H1 (cell line): ENCODE measurements around the gene DYNC2I2. TPM values are rescaled to one million over a fixed set of nuclear protein-coding genes. Genes with fewer than 3 reads are reported as not detected.

Experiments
- CTCF ChIA-PET: fragments of 300-600 bp; sonication (Branson Sonifier 250); formaldehyde crosslinking; loops from one replicate; lab custom pipeline; 2021; ENCODE audit not compliant: partially characterized antibody; lab: Charles Lee
- POLR2A ChIA-PET: fragments of 300-600 bp; sonication (Branson Sonifier 250); formaldehyde crosslinking; loops from one replicate; lab custom pipeline; 2021; ENCODE audit warnings: inconsistent platforms; ENCODE audit not compliant: partially characterized antibody; lab: Charles Lee
- DNase-seq, 2 experiments: peaks; one replicate each; pipeline versions ENCODE4 v3.0.0 to v3.0.0-alpha.2; 2010 to 2022; ENCODE audit warnings: low spot score in 2 of 2, low read depth in 1 of 2, mixed read lengths in 1 of 2
- FAIRE-seq: peaks from 2 replicates; lab custom pipeline; 2011; peaks lifted over from hg19 to GRCh38; lab: Jason Lieb, UNC
- H2AFZ ChIP-seq: 2 replicates; pipeline ENCODE4 v1.8.1; 2012; ENCODE audit warnings: low read length, inconsistent platforms
- H2AK5ac ChIP-seq: 2 replicates; pipeline ENCODE4 v1.6.1; 2013; ENCODE audit warnings: low read depth, low read length
- H2BK120ac ChIP-seq: replicated peaks from 2 replicates; pipeline ENCODE3; 2013; ENCODE audit warnings: low read depth, low read length, inconsistent platforms
- H2BK12ac ChIP-seq: 2 replicates; pipeline ENCODE4 v1.6.1; 2013; ENCODE audit warnings: low read depth, low read length
- H2BK15ac ChIP-seq: 2 replicates; pipeline ENCODE4 v1.6.1; 2013; ENCODE audit warnings: low read length
- H2BK20ac ChIP-seq: 2 replicates; pipeline ENCODE4 v1.6.1; 2013; ENCODE audit warnings: low read length
- H2BK5ac ChIP-seq: 2 replicates; pipeline ENCODE4 v1.6.1; 2013; ENCODE audit warnings: low read depth, low read length
- H3K14ac ChIP-seq: 2 replicates; pipeline ENCODE4 v1.6.1; 2013; ENCODE audit warnings: inconsistent platforms; ENCODE audit not compliant: insufficient read length
- H3K18ac ChIP-seq: 2 replicates; pipeline ENCODE4 v1.6.1; 2013; ENCODE audit warnings: low read length; ENCODE audit errors: extremely low read depth
- H3K23ac ChIP-seq: 2 replicates; pipeline ENCODE4 v1.6.1; 2013; ENCODE audit warnings: inconsistent platforms; ENCODE audit not compliant: insufficient read length
- H3K23me2 ChIP-seq: 2 replicates; pipeline ENCODE4 v1.6.1; 2013; ENCODE audit warnings: low read depth, low read length
- H3K27ac ChIP-seq: 2 replicates; pipeline ENCODE4 v1.6.1; 2011; ENCODE audit warnings: low read depth, low read length, inconsistent platforms
- H3K27me3 ChIP-seq, 4 experiments: replicated peaks in 1 of 4; 1 replicate in 1 of 4; 2 replicates in 3 of 4; pipeline versions ENCODE4 v1.6.1 to v1.8.1; 2011 to 2013; ENCODE audit warnings: low read length in 3 of 4, mild to moderate bottlenecking in 3 of 4, inconsistent platforms in 2 of 4, mixed read lengths in 2 of 4, moderate library complexity in 1 of 4; ENCODE audit not compliant: control insufficient read depth in 3 of 4, insufficient read depth in 3 of 4; ENCODE audit errors: extremely low read depth in 1 of 4
- H3K36me3 ChIP-seq, 4 experiments: 2 replicates each; pipeline versions ENCODE4 v1.6.1 to v1.8.1; 2011 to 2013; ENCODE audit warnings: mild to moderate bottlenecking in 4 of 4, low read length in 3 of 4, moderate library complexity in 2 of 4, control low read depth in 1 of 4, inconsistent platforms in 1 of 4; ENCODE audit not compliant: insufficient read depth in 4 of 4, control insufficient read depth in 2 of 4
- H3K4ac ChIP-seq: replicated peaks from 2 replicates; pipeline ENCODE3; 2013; ENCODE audit warnings: low read length, low read depth, mixed read lengths, inconsistent platforms; ENCODE audit not compliant: insufficient read length
- H3K4me1 ChIP-seq, 4 experiments: replicated peaks in 1 of 4; 1 replicate in 1 of 4; 2 replicates in 3 of 4; pipeline versions ENCODE4 v1.6.1 to v1.8.1; 2011 to 2013; ENCODE audit warnings: low read length in 3 of 4, inconsistent platforms in 2 of 4, mixed read lengths in 1 of 4; ENCODE audit not compliant: insufficient read depth in 4 of 4, control insufficient read depth in 3 of 4
- H3K4me2 ChIP-seq, 2 experiments: 2 replicates each; pipeline versions ENCODE4 v1.6.1 to v1.8.1; 2011 to 2013; ENCODE audit warnings: low read depth in 2 of 2, low read length in 2 of 2, control low read depth in 1 of 2, inconsistent platforms in 1 of 2, mild to moderate bottlenecking in 1 of 2; ENCODE audit not compliant: insufficient read depth in 1 of 2
- H3K4me3 ChIP-seq, 4 experiments: fragments of 200-600, 300-600 bp in 1 of 4; sonication (generic), shearing (Covaris generic), sonication (Bioruptor Twin) in 1 of 4; 2 replicates each; pipeline versions ENCODE4 v1.5.1 to v1.8.1; 2011 to 2016; ENCODE audit warnings: low read length in 4 of 4, low read depth in 3 of 4, control low read depth in 2 of 4, inconsistent platforms in 2 of 4, mild to moderate bottlenecking in 2 of 4, mixed read lengths in 1 of 4, moderate library complexity in 1 of 4; ENCODE audit not compliant: insufficient read depth in 2 of 4; ENCODE audit errors: extremely low read depth in 1 of 4
- H3K56ac ChIP-seq: replicated peaks from 2 replicates; pipeline ENCODE3; 2013; ENCODE audit warnings: low read depth, mild to moderate bottlenecking, mixed read lengths, low read length, inconsistent platforms; ENCODE audit not compliant: insufficient read length
- H3K79me1 ChIP-seq: 2 replicates; pipeline ENCODE4 v1.6.1; 2013; ENCODE audit warnings: low read depth, low read length, control low read depth
- H3K79me2 ChIP-seq, 2 experiments: 2 replicates each; pipeline versions ENCODE4 v1.6.1 to v1.8.1; 2012 to 2013; ENCODE audit warnings: low read length in 2 of 2, mild to moderate bottlenecking in 2 of 2, inconsistent platforms in 1 of 2; ENCODE audit not compliant: insufficient read depth in 2 of 2, control insufficient read depth in 1 of 2
- H3K9ac ChIP-seq, 4 experiments: replicated peaks in 1 of 4; 1 replicate in 1 of 4; 2 replicates in 3 of 4; pipeline versions ENCODE4 v1.6.1 to v1.8.1; 2011 to 2013; ENCODE audit warnings: low read depth in 3 of 4, low read length in 3 of 4, control low read depth in 2 of 4, mild to moderate bottlenecking in 2 of 4, moderate library complexity in 2 of 4, inconsistent platforms in 1 of 4; ENCODE audit errors: extremely low read depth in 1 of 4
- H3K9me3 ChIP-seq, 2 experiments: 2 replicates each; pipeline versions ENCODE4 v1.6.1 to v1.8.1; 2012 to 2013; ENCODE audit warnings: mild to moderate bottlenecking in 2 of 2, moderate library complexity in 2 of 2, control low read depth in 1 of 2, inconsistent platforms in 1 of 2, low read depth in 1 of 2, low read length in 1 of 2, mixed read lengths in 1 of 2; ENCODE audit not compliant: insufficient read depth in 2 of 2
- H4K20me1 ChIP-seq, 2 experiments: replicated peaks in 1 of 2; 2 replicates each; pipeline versions ENCODE3 to v1.8.1; 2011 to 2013; ENCODE audit warnings: inconsistent platforms in 2 of 2, low read length in 2 of 2, mild to moderate bottlenecking in 1 of 2; ENCODE audit not compliant: insufficient read depth in 2 of 2, control insufficient read depth in 1 of 2
- H4K5ac ChIP-seq: 2 replicates; pipeline ENCODE4 v1.6.1; 2013; ENCODE audit warnings: low read length, low read depth, mixed read lengths, inconsistent platforms; ENCODE audit not compliant: insufficient read length
- H4K8ac ChIP-seq: 2 replicates; pipeline ENCODE4 v1.8.0; 2013; ENCODE audit warnings: mild to moderate bottlenecking, moderate library complexity, low read length, inconsistent platforms; ENCODE audit not compliant: insufficient read depth; ENCODE audit errors: extremely low read depth
- H4K91ac ChIP-seq: replicated peaks from 2 replicates; pipeline ENCODE3; 2013; ENCODE audit warnings: low read length, mixed read lengths, inconsistent platforms; ENCODE audit not compliant: insufficient read length
- POLR2AphosphoS5 ChIP-seq: IDR thresholded peaks from 2 replicates; pipeline ENCODE4 v1.6.1; 2011; ENCODE audit warnings: low read depth, low read length
- RAD21 ChIP-seq, 2 experiments: IDR thresholded peaks in 1 of 2; conservative IDR thresholded peaks in 1 of 2; 2 replicates each; pipeline ENCODE4 v1.6.1; 2011; ENCODE audit warnings: low read depth in 2 of 2, low read length in 2 of 2, improper control_type of control experiment in 1 of 2, inconsistent platforms in 1 of 2, mild to moderate bottlenecking in 1 of 2, moderate library complexity in 1 of 2
- WGBS, 2 experiments: shearing (Covaris generic) in 1 of 2; methylation state at CpG; one replicate each; pipeline versions ENCODE4 v1.1.6 to v1.1.7; 2013 to 2015; ENCODE audit warnings: low lambda C conversion rate in 2 of 2, mixed read lengths in 2 of 2, inconsistent platforms in 1 of 2, low coverage in 1 of 2, missing lambda C conversion rate in 1 of 2; ENCODE audit not compliant: insufficient replicate concordance in 2 of 2, insufficient coverage in 1 of 2, insufficient read length in 1 of 2; ENCODE audit errors: extremely low coverage in 1 of 2, missing lambda C conversion rate in 1 of 2; 5-methylcytosine and 5-hydroxymethylcytosine counted together
- polyA plus RNA-seq, 7 experiments: library from polyadenylated mRNA; depleted of rRNA in 3 of 7; stranded (reverse) in 5 of 7; unstranded in 2 of 7; fragments of >200 nt in 5 of 7; fragments of 200-250 nt in 2 of 7; gene quantifications; 1 replicate in 5 of 7; 2 replicates in 1 of 7; 4 replicates in 1 of 7; pipeline versions ENCODE4 v1.2.1 to v1.2.3, GENCODE V29; 2011 to 2013; ENCODE audit warnings: missing spikeins in 2 of 7, mixed read lengths in 2 of 7
- total RNA-seq: library from RNA; stranded (reverse); fragmentation: NEBNext Ultra II Directional; extraction: Animal tissue kit (Norgen Biotek cat#: 25700); gene quantifications from 2 replicates; pipeline ENCODE4 v1.2.1, GENCODE V29; 2021

The DYNC2I2 gene
- total and polyA plus RNA-seq, 2 of the 8 experiments (the other 6 are each of a cell fraction or from before 2014, with no cell fraction given), result 58.0 to 78.5 TPM

- Histone ChIP-seq H3K4me1 (no peaks in the 10 kb centered on the region), H3K56ac (no peak overlapping the region), H3K9ac (no peak overlapping the region), H4K5ac (no peak overlapping the region), H3K27ac (no peak overlapping the region), H3K36me3 (peaks cover 33 to 80% (median 70%) of the 10 kb centered on the region in 4 experiments), H3K79me1 (no peaks in the 10 kb centered on the region), H3K23me2 (no peaks in the 10 kb centered on the region), H3K4me2 (no peak overlapping the region), H4K8ac (no peak overlapping the region), H3K4me3 (no peak overlapping the region), H3K9me3 (no peaks in the 10 kb centered on the region), H2AFZ (no peak overlapping the region), H2BK5ac (no peak overlapping the region), H3K79me2 (no peaks in the 10 kb centered on the region), H4K20me1 (peaks cover 0 to 2% of the 10 kb centered on the region in 2 experiments), H2BK15ac (no peak overlapping the region), H4K91ac (no peak overlapping the region), H3K27me3 (no peaks in the 10 kb centered on the region), H3K23ac (no peak overlapping the region), H3K18ac (no peak overlapping the region), H2BK120ac (no peak overlapping the region), H3K4ac (no peak overlapping the region), H3K14ac (no peak overlapping the region), H2BK12ac (no peak overlapping the region), H2AK5ac (no peak overlapping the region), H2BK20ac (no peak overlapping the region)
- POLR2A ChIA-PET, result interaction anchor here (1.1 to 1.3 kb wide), 2 partner anchors 15 to 26 kb away, joined by 3 to 5 read pairs; no protein-coding TSS in a partner anchor
- TF ChIP-seq POLR2AphosphoS5 (no peak), RAD21 (IDR thresholded peaks at IDR 0.05 in 1 of 2, conservative IDR thresholded peaks at IDR 0.05 in 1 of 2; ENCODE audit: low read depth in 2 of 2, low read length in 2 of 2) (no peak)
- FAIRE-seq (no peak), DNase-seq (no peak)
- CTCF ChIA-PET, result interaction anchor here (1.3 to 1.8 kb wide), 3 partner anchors 9 to 22 kb away, joined by 4 to 5 read pairs (median 4); no protein-coding TSS in a partner anchor
- 92% methylated on average over 3 of the region's 3 CpGs; no CpG with 5 or more reads in 1 of the 2 experiments for whole genome bisulfite sequencing, 2 experiments
These were observed 45.8 kb downstream of the DYNC2I2 start for GRCh38 chr9:128610897-128611296.
